Body of pancreas (tissue), 4 donors: ENCODE results near the gene VWDE.

Experiments used
- CTCF ChIP-seq, 7 experiments: fragments of 450-650 bp in 4 of 7; fragments of 200-600 bp in 3 of 7; sonication (generic) in 3 of 7; IDR thresholded peaks; one replicate each; pipeline ENCODE4 v1.5.1; 2016 to 2019; ENCODE audit warnings: antibody characterized with exemption in 7 of 7
- POLR2A ChIP-seq, 3 donors: fragments of 450-650 bp; IDR thresholded peaks; one replicate each; pipeline ENCODE4 v1.6.1; 2016; ENCODE audit warnings: antibody characterized with exemption in 3 of 3, mild to moderate bottlenecking in 2 of 3

DNA sequence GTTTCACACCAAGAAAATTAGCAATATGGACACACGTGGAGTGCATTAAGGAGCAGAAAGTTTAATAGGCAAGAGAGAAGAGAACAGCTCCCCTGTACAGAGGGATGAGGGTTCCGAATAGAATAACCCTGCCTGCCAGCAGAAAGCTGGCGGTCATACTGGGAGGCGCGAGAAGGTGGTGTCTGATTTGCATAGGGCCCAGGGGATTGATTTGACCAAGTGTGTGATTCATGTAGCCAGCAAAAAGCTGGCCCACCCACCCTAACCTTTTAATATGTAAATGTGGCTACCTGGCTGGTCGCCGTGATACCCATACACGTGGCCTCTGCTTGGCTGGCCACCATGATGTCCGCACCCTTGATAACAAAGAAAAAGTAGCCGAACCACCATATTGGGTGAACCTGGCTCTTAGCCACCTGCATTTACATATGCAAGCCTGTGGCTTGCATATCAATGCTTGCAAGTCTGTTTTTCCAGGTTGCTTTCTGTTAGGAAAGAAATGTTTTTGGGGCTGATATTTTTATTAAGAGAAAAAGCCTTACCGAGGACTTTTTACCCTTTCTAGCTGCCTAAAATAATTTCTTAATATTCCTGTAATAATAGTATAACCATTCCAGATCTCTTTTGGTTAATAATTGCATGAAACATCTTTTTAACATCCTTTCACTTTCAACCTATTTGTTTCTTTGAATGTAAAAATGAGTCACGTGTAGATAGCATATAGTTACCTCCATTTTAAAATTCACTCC, 20.5 kb upstream of the VWDE start:
- TF ChIP-seq CTCF (IDR thresholded peaks at IDR 0.05) (no peak), POLR2A (IDR thresholded peaks at IDR 0.05) (no peak)
